Activated CD4-positive, alpha-beta T cell treated with anti-CD3 and anti-CD28 coated beads, Interleukin-2, amount 50 U/mL, for 4 hours (primary cell): Measurements from ENCODE around the gene RNASET2.
"Not testable (repeated sequence)": the region's sequence is repeated elsewhere in the genome, so short reads cannot be mapped to it uniquely, and the experiment has no call there.

ENCODE experiments used
- DNase-seq, 2 experiments: peaks; one replicate each; pipeline ENCODE4 v3.0.0-alpha.2; 2020

RNASET2 gene

GRCh38 chr6:166901626-166902025 lies 54.7 kb downstream of the RNASET2 start:
- DNase-seq, result no peak

GRCh38 chr6:166900956-166901607 lies 55.3 kb downstream of the RNASET2 start:
- DNase-seq, result no peak

DNA sequence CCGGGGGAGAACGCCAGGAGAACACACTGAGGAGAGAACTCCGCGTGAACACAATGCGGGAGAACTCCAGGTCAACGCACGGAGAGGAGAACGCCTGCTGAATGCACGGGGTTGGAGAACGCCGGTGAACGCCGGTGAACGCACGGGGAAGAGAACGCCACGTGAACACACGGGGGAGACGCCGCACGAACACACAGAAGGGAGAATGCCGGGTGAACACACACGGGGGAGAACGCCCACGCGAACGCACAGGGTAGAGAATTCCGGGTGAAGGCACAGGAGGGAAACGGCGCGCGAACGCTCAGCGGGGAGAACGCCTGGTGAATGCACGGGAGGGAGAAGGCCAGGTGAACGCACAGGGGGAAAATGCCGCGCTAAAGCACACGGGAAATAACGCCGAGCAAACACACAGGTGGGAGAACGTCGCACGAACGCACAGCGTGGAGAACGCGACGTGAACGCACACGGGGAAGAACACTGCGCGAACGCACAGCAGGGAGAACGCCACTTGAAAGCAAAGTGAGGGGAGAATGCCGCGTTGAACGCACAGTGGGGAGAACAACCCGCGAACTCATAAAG lies 56.1 kb downstream of the RNASET2 start:
- no peak for DNase-seq

DNA sequence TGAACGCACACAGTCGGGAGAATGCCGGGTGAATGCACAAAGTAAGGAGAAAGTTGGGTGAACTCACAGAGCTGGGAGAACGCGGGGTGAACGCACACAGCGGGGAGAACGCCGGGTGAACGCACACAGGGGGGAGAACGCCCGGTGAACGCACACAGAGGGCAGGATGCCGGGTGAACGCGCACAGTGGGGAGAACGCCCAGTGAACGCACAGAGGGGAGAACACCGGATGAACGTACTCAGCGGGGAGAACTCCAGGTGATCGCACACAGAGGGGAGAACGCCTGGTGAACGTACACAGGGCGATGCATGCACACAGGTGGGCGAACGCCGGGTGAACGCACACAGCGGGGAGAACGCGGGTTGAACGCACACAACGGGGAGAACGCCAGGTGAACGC lies 57.4 kb downstream of the RNASET2 start:
- no peak for DNase-seq

DNA sequence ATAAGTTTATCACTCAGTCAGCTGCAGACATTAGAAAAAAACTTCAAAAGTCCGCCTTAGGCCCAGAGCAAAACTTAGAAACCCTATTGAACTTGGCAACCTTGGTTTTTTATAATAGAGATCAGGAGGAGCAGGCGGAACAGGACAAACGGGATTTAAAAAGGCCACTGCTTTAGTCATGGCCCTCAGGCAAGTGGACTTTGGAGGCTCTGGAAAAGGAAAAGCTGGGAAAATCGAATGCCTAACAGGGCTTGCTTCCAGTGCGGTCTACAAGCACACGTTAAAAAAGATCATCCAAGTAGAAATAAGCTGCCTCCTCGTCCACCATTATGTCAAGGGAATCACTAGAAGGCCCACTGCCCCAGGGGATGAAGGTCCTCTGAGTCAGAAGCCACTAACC lies 61.7 kb downstream of the RNASET2 start:
- not testable (repeated sequence) for DNase-seq

- DNase-seq, result not testable (repeated sequence)
Measured at GRCh38 chr6:166892472-166892871, 63.9 kb downstream of the RNASET2 start.

- not testable (repeated sequence) for DNase-seq
Measured at GRCh38 chr6:166886773-166887172, 69.6 kb downstream of the RNASET2 start.

GRCh38 chr6:166884958-166885357 lies 71.4 kb downstream of the RNASET2 start:
- not testable (repeated sequence) for DNase-seq

GRCh38 chr6:166879594-166879993 lies 76.8 kb downstream of the RNASET2 start:
- DNase-seq, result no peak
